Heart left ventricle (tissue), 13 donors: ENCODE results near the gene SUSD4.

Source experiments
- POLR2A ChIP-seq, 2 donors: fragments of 450-650 bp; IDR thresholded peaks; one replicate each; pipeline ENCODE4 v1.6.1; 2017; ENCODE audit warnings: antibody characterized with exemption in 2 of 2, mild to moderate bottlenecking in 2 of 2, moderate library complexity in 2 of 2
- TF ChIP-seq, protein P1 (sequence below), 12 donors: fragments of 200-600 bp; sonication (generic) in 4 of 12; IDR thresholded peaks; one replicate each; pipeline versions ENCODE4 v1.5.0 to v1.8.0; 2018 to 2022; ENCODE audit warnings: antibody characterized with exemption in 12 of 12, mild to moderate bottlenecking in 5 of 12
- donor health status: ischemic (EF 13 %, LVEDD 7.1; RV severe dilation, severe dysfunction).
- donor health status: DM: no; HTN: yes; CAD: no.
- donor health status: DM: no; HTN: no; CAD: no.
- donor health status: ischemic (EF 25% LVEDD 6.9; RV normal size, moderate dysfunction).
- donor health status: ischemic (EF 25% LVEDD 5.7; RV mildly dilated, moderate dysfunction).
- donor health status: ischemic (EF 35%, LVEDD 5.7; RV mildly dilated, moderate dysfunction).
- donor health status: nonischemic (EF 11% LVEDD 7.7; RV severe dilation, severe dysfunction).
- donor health status: DM: yes; HTN: yes; CAD: no.
- donor health status: PGD.
- donor health status: ischemic (EF 29% LVEDD 5.4; RV normal size, mild dysfunction).
- donor health status: nonischemic (EF 23%, LVEDD 6.1; RV moderate dilation, normal function).

DNA sequence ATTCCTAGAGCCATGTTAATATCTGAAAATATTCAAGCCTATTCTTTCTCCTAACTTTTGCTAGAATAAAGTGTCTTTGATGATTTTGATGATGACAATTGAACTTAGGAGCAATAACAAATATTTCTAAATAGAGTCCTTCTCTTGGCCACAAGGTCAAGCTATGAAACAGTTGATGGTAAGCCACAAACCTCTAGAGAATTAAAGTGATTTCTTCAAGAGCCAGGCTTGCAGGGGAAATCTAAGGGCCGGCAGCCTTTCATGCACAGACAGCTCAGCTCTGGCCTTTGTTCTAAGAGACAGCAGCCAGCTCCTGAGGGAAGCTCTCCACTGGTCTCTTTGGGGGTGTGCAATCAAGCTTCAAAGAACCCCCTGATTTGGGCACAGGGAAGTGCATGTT lies 59.0 kb downstream of the SUSD4 start:
- TF ChIP-seq, protein P1, sequence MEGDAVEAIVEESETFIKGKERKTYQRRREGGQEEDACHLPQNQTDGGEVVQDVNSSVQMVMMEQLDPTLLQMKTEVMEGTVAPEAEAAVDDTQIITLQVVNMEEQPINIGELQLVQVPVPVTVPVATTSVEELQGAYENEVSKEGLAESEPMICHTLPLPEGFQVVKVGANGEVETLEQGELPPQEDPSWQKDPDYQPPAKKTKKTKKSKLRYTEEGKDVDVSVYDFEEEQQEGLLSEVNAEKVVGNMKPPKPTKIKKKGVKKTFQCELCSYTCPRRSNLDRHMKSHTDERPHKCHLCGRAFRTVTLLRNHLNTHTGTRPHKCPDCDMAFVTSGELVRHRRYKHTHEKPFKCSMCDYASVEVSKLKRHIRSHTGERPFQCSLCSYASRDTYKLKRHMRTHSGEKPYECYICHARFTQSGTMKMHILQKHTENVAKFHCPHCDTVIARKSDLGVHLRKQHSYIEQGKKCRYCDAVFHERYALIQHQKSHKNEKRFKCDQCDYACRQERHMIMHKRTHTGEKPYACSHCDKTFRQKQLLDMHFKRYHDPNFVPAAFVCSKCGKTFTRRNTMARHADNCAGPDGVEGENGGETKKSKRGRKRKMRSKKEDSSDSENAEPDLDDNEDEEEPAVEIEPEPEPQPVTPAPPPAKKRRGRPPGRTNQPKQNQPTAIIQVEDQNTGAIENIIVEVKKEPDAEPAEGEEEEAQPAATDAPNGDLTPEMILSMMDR (IDR thresholded peaks at IDR 0.05) = no peak
- TF ChIP-seq POLR2A (IDR thresholded peaks at IDR 0.05) = no peak
